ENCODE results near the gene PAM.

The PAM gene

GRCh38 chr5:103006921-103007320 lies 251.8 kb downstream of the PAM start:
- no peak overlapping the region for H3K4me3 ChIP-seq (replicated peaks; ENCODE audit: low read depth, low read length)
- no peak for DNase-seq (ENCODE audit: extremely low read depth, low read depth)
- TF ChIP-seq CTCF (IDR thresholded peaks at IDR 0.05; ENCODE audit: low read depth, low read length, missing control alignments), result no peak

GRCh38 chr5:103010168-103010567 lies 255.1 kb downstream of the PAM start:
- no peak overlapping the region for H3K4me3 ChIP-seq (replicated peaks; ENCODE audit: low read depth, low read length)
- TF ChIP-seq CTCF (IDR thresholded peaks at IDR 0.05; ENCODE audit: low read depth, low read length, missing control alignments), result no peak
- DNase-seq (ENCODE audit: extremely low read depth, low read depth), result no peak

GRCh38 chr5:103013933-103014552 lies 258.9 kb downstream of the PAM start:
- no peak overlapping the region for H3K4me3 ChIP-seq (replicated peaks; ENCODE audit: low read depth, low read length)
- TF ChIP-seq CTCF (IDR thresholded peaks at IDR 0.05; ENCODE audit: low read depth, low read length, missing control alignments), result no peak
- no peak for DNase-seq (ENCODE audit: extremely low read depth, low read depth)

- no peak overlapping the region for H3K4me3 ChIP-seq (replicated peaks; ENCODE audit: low read depth, low read length)
- DNase-seq (ENCODE audit: extremely low read depth, low read depth), result peak; percentile 10
- TF ChIP-seq CTCF (IDR thresholded peaks at IDR 0.05; ENCODE audit: low read depth, low read length, missing control alignments), result no peak
These were observed 259.9 kb downstream of the PAM start for GRCh38 chr5:103014983-103015382.

GRCh38 chr5:103016167-103016566 lies 261.1 kb downstream of the PAM start:
- TF ChIP-seq CTCF (IDR thresholded peaks at IDR 0.05; ENCODE audit: low read depth, low read length, missing control alignments), result no peak
- H3K4me3 ChIP-seq (replicated peaks; ENCODE audit: low read depth, low read length), result no peak overlapping the region
- no peak for DNase-seq (ENCODE audit: extremely low read depth, low read depth)

GRCh38 chr5:103019804-103020203 lies 264.7 kb downstream of the PAM start:
- no peak for DNase-seq (ENCODE audit: extremely low read depth, low read depth)
- no peak for TF ChIP-seq CTCF (IDR thresholded peaks at IDR 0.05; ENCODE audit: low read depth, low read length, missing control alignments)
- H3K4me3 ChIP-seq (replicated peaks; ENCODE audit: low read depth, low read length), result no peak overlapping the region

- no peak overlapping the region for H3K4me3 ChIP-seq (replicated peaks; ENCODE audit: low read depth, low read length)
- no peak for TF ChIP-seq CTCF (IDR thresholded peaks at IDR 0.05; ENCODE audit: low read depth, low read length, missing control alignments)
- DNase-seq (ENCODE audit: extremely low read depth, low read depth), result peak; percentile 63
These were observed 266.2 kb downstream of the PAM start for GRCh38 chr5:103021314-103021713.
